OCI-LY7 (cell line): Measurements from ENCODE around the gene GPRIN3. TPM values are rescaled to one million over a fixed set of nuclear protein-coding genes. Genes with fewer than 3 reads are reported as not detected.

Experiments
- BruUV-seq: library from RNA; stranded (reverse); fragments of 400-500 nt; replicated peaks from 2 replicates; lab custom pipeline; 2021; lab: Mats Ljungman, UMichigan
- CTCF ChIA-PET: fragments of 300-600 bp; sonication (Branson Sonifier 250); formaldehyde crosslinking; loops from one replicate; lab custom pipeline; 2022; ENCODE audit warnings: antibody characterized with exemption; ENCODE audit not compliant: unreplicated experiment; lab: Charles Lee
- POLR2A ChIA-PET: fragments of 300-600 bp; sonication (Branson Sonifier 250); formaldehyde crosslinking; loops from one replicate; lab custom pipeline; 2022; ENCODE audit warnings: antibody characterized with exemption; lab: Charles Lee
- DNase-seq: peaks from one replicate; pipeline ENCODE4 v3.0.0-alpha.2; 2015; ENCODE audit warnings: low spot score
- H2AFZ ChIP-seq: fragments of 200-600 bp; sonication (generic), shearing (Covaris generic); 2 replicates; pipeline ENCODE4 v1.6.1; 2014; ENCODE audit warnings: mild to moderate bottlenecking, antibody characterized with exemption, low read length, moderate library complexity
- H3K27ac ChIP-seq: fragments of 200-600 bp; sonication (generic); 2 replicates; pipeline ENCODE4 v1.5.1; 2014; ENCODE audit warnings: mixed run types, low read depth, mild to moderate bottlenecking, moderate library complexity, low read length, inconsistent platforms; ENCODE audit not compliant: poor library complexity, severe bottlenecking
- H3K36me3 ChIP-seq: fragments of 200-600 bp; sonication (generic); 2 replicates; pipeline ENCODE4 v1.6.1; 2014; ENCODE audit warnings: mild to moderate bottlenecking, antibody characterized with exemption, low read length, moderate library complexity, mixed read lengths; ENCODE audit not compliant: insufficient read depth
- H3K4me1 ChIP-seq: fragments of 200-600 bp; sonication (generic); 2 replicates; pipeline ENCODE4 v1.5.1; 2014; ENCODE audit warnings: mild to moderate bottlenecking, low read length; ENCODE audit not compliant: insufficient read depth, poor library complexity, severe bottlenecking
- H3K4me2 ChIP-seq: fragments of 200-600 bp; sonication (generic); 2 replicates; pipeline ENCODE4 v1.6.1; 2014; ENCODE audit warnings: mild to moderate bottlenecking, low read length
- H3K4me3 ChIP-seq: fragments of 200-600 bp; sonication (generic); 2 replicates; pipeline ENCODE4 v1.5.1; 2014; ENCODE audit warnings: mild to moderate bottlenecking, low read depth, low read length; ENCODE audit not compliant: poor library complexity, severe bottlenecking
- H3K79me2 ChIP-seq: fragments of 200-600 bp; sonication (generic); 2 replicates; pipeline ENCODE4 v1.6.1; 2016; ENCODE audit warnings: low read depth, mild to moderate bottlenecking, low read length, moderate library complexity, mixed read lengths; ENCODE audit not compliant: insufficient read depth
- H3K9me2 ChIP-seq: fragments of 200-600 bp; sonication (generic); 2 replicates; pipeline ENCODE4 v1.6.1; 2016; ENCODE audit warnings: mild to moderate bottlenecking, low read length, mixed read lengths; ENCODE audit not compliant: insufficient read depth
- H3K9me3 ChIP-seq: fragments of 200-600 bp; sonication (generic); 2 replicates; pipeline ENCODE4 v1.6.1; 2014; ENCODE audit warnings: mild to moderate bottlenecking, mixed run types, low read length, mixed read lengths
- H4K20me1 ChIP-seq: fragments of 200-600 bp; sonication (generic); 2 replicates; pipeline ENCODE4 v1.6.1; 2014; ENCODE audit warnings: mild to moderate bottlenecking, antibody characterized with exemption, low read length, moderate library complexity, mixed read lengths; ENCODE audit not compliant: insufficient read depth
- CTCF ChIP-seq: fragments of 200-600 bp; sonication (generic); conservative IDR thresholded peaks from 2 replicates; pipeline ENCODE4 v1.5.1; 2014; ENCODE audit warnings: mild to moderate bottlenecking, antibody characterized with exemption, low read length, moderate library complexity, mixed read lengths
- EZH2phosphoT487 ChIP-seq: fragments of 200-600 bp; sonication (generic); IDR thresholded peaks from 2 replicates; pipeline ENCODE4 v1.6.1; 2018; ENCODE audit warnings: low read depth, borderline replicate concordance, mild to moderate bottlenecking, mixed run types, antibody characterized with exemption, low read length, moderate library complexity, mixed read lengths
- intact Hi-C: fragments of 100-400 bp; cut with micrococcal nuclease; formaldehyde crosslinking; loops from one replicate; pipeline ENCODE4 v1.10.0; 2022; ENCODE audit not compliant: unreplicated experiment
- total RNA-seq, 2 experiments: library from RNA; depleted of rRNA in 1 of 2; stranded (reverse); fragments of >200 nt in 1 of 2; shearing (Covaris generic) in 1 of 2; gene quantifications; 2 replicates each; pipeline ENCODE4 v1.2.3, GENCODE V29; 2014 to 2022

The GPRIN3 gene
- total RNA-seq, 2 experiments from 2014 or later, result 4.6 to 9.3 TPM

GRCh38 chr4:89293299-89293698, 14.3 kb downstream of the GPRIN3 start:
- no peak overlapping the region for H2AFZ ChIP-seq
- H3K36me3 ChIP-seq, result peaks cover 7% of the 10 kb centered on the region; the same call in 1 of the 2 replicates
- H4K20me1 ChIP-seq, result no peaks in the 10 kb centered on the region
- H3K9me3 ChIP-seq, result peaks cover 12% of the 10 kb centered on the region; the same call in 1 of the 2 replicates
- ChIA-PET CTCF (interaction anchor here (0.6 kb wide), 1 partner anchor 11 kb away, joined by 3 read pairs; no protein-coding TSS in a partner anchor), POLR2A (interaction anchor here (0.7 to 1.5 kb wide), 7 partner anchors 9 to 201 kb away, joined by 3 to 5 read pairs (median 3); partner anchors contain the start of gene GPRIN3)
- H3K4me3 ChIP-seq, result peak overlapping the region; percentile 11
- peaks cover 81% of the 10 kb centered on the region for H3K4me1 ChIP-seq
- intact Hi-C loops, result loop anchor here (10.0 kb wide), 1 partner anchor 1008 kb away; the partner anchor contains the start of gene PPM1K
- BruUV-seq, result no TSS peak
- H3K27ac ChIP-seq, result peak overlapping the region; percentile 71
- peak overlapping the region; percentile 78 for H3K4me2 ChIP-seq
- H3K9me2 ChIP-seq, result no peaks in the 10 kb centered on the region
- H3K79me2 ChIP-seq, result peaks cover 33% of the 10 kb centered on the region; the same call in 1 of the 2 replicates
- DNase-seq, result no peak
- TF ChIP-seq CTCF (no peak), EZH2phosphoT487 (no peak)

- no peaks in the 10 kb centered on the region for H3K9me2 ChIP-seq
- H3K9me3 ChIP-seq, result peaks cover 12% of the 10 kb centered on the region; the same call in 1 of the 2 replicates
- intact Hi-C loops, result loop anchor here (10.0 kb wide), 1 partner anchor 1006 kb away; the partner anchor contains the start of gene PPM1K
- TF ChIP-seq CTCF (no peak), EZH2phosphoT487 (no peak)
- H4K20me1 ChIP-seq, result no peaks in the 10 kb centered on the region
- peak overlapping the region; percentile 31 for H3K4me2 ChIP-seq
- POLR2A ChIA-PET, result interaction anchor here (0.8 to 3.7 kb wide), 6 partner anchors 8 to 191 kb away, joined by 3 to 18 read pairs (median 4); partner anchors contain the start of gene GPRIN3
- CTCF ChIA-PET, result no interaction called here
- H3K4me3 ChIP-seq, result no peak overlapping the region
- no TSS peak for BruUV-seq
- no peak overlapping the region for H3K27ac ChIP-seq
- H2AFZ ChIP-seq, result 0 out of 2 replicates have a peak overlapping the region, but pooled peaks have one; percentile 17
- DNase-seq, result peak; percentile 38
- H3K4me1 ChIP-seq, result peaks cover 59% of the 10 kb centered on the region
- H3K79me2 ChIP-seq, result peaks cover 14% of the 10 kb centered on the region; the same call in 1 of the 2 replicates
- H3K36me3 ChIP-seq, result peaks cover 7% of the 10 kb centered on the region; the same call in 1 of the 2 replicates
Observed at GRCh38 chr4:89290727-89291516, 16.7 kb downstream of the GPRIN3 start.
